ENCODE measurements around the gene SH3RF3.

The SH3RF3 gene

GRCh38 chr2:109285244-109285651 is 156.2 kb downstream of the SH3RF3 start:
- no peak for DNase-seq (ENCODE audit: low read depth in 2 of 2)

GRCh38 chr2:109287413-109287812 is 158.4 kb downstream of the SH3RF3 start:
- no peak for DNase-seq (ENCODE audit: low read depth in 2 of 2)

DNA sequence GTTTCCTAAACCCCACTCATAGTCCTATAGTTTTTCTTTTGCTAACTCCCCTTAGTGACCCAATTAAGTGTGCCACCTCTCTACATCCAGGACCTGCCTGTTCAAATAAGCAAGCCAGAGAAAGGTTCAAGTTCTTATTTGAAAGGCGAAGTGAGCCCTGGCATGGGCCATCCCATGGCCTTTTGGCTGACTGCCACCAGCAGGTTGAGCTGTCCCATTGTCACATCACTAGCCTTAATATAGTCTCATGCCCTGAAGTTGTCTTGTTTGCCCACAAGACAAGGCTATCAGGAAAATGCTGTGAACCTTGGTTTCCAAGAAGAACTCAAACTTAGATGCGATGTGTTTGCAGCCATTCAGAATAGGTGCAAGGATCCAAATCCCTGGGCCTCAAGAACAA is 158.8 kb downstream of the SH3RF3 start:
- DNase-seq (ENCODE audit: low read depth in 2 of 2) = no peak

DNA sequence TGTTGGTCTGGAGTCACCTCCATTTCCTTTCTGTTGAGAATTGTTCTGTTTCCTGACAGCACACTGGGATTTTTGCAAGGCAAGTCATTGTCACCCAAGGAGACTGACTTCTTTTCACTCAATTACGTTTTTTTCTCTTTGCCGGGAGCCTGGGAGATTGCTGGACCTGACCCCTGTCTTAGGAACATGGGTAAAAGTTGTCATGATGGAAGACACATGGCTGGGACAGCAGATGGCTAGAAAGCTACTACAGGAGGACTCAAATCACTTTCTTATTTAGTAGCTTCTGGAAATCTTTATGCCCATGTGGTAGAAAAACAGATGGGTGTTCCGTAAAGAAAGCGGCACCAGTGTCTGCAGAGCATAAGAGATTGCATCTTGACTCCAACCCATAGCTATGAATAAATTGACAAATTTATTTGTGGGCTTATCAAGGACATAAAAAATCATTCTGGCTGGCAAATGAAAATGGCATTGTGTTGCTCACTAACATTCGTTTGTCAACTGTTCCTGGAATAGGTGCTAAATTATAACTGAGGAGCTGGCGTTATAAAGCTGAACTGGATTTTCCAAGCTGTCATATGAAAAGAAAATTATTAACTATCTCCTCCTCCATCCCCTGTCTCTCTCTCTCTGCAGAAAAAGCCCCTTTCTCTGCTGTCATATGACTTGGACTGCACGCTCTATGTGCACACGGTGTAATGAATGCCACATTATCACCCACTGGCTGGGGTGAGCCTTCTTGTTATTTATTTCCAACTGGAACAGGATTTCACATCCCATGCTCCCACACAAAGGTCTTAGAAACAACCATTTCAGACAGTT is 159.8 kb downstream of the SH3RF3 start:
- no peak for DNase-seq (ENCODE audit: low read depth in 2 of 2)

- DNase-seq (ENCODE audit: low read depth in 2 of 2) = no peak
These were observed 160.7 kb downstream of the SH3RF3 start for GRCh38 chr2:109289504-109290222.

DNA sequence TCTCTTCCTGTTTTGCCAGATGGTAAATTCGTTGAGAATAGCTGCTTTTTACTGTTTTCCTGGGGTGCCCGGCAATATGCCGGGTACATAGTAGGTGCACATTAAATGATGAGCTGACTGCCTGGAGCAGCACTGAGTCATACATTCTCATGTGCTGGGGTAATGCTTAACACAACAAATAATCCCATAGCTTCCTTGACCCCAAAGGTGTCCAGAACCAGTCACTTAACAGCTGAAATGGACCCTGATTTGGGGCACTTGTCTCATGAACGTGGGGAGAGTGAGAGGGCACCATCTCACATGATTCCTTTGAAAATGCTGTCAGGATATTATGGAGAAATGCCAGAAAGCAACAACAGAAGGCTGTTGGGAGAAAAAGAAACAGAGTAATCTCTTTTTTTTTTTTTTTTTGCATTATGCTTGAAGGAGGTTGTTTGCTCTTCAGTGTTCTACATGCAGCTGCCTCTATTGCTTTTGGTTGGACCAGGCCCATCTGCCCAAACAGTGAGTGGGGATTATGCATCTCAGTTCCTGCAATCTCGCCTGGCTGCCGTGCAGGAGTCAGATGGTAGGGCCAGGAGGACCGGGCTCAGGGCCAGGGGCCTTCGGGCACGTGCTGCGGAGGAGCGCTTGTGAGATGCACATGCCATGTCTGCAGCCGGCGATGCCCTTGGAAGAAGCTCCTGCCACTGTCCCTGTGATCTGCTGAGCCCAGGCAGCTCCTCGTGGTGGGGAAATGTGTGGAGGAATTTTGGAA is 162.1 kb downstream of the SH3RF3 start:
- DNase-seq (ENCODE audit: low read depth in 2 of 2) = no peak

- no peak for DNase-seq (ENCODE audit: low read depth in 2 of 2)
These were observed 163.4 kb downstream of the SH3RF3 start for GRCh38 chr2:109292386-109292785.

GRCh38 chr2:109293663-109294062 is 164.7 kb downstream of the SH3RF3 start:
- no peak for DNase-seq (ENCODE audit: low read depth in 2 of 2)

DNA sequence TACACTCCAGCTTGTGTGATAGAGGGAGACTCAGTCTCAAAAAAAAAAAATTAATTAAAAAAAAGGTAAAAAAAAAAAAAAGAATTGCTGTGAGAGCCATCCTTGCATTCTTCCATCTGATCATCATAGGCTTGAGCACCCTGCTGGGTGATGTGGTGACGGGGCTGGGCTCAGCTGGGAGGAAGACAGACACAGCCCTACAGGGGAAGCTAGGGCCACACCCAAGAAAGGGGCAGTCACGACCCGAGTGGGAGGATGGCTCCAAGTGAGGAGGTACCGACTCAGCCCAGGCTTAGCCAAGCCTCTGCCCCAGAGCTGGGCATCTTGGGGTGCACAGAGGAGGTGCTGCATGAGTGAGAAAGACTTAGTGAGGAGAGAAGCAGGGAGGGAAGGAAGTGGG is 165.5 kb downstream of the SH3RF3 start:
- DNase-seq (ENCODE audit: low read depth in 2 of 2) = no peak

- no peak for DNase-seq (ENCODE audit: low read depth in 2 of 2)
These were observed 166.2 kb downstream of the SH3RF3 start for GRCh38 chr2:109295070-109295780.

DNA sequence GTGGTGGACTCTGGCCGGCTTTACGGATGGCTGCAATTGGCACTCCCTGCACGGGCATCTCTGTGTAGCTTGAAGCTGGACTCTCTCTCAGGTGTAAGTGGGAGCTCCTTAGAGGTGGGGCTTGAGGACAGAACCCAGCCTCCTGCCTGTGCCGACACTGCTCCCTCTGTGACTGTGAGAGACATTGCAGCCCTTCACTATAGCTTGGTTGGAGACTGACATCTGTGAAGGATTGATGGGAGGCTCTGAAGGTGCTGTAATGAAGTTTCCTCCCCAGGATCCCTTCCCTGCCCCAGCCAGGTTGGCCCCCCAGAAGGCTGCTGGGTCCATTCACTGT is 166.7 kb downstream of the SH3RF3 start:
- no peak for DNase-seq (ENCODE audit: low read depth in 2 of 2)

- DNase-seq (ENCODE audit: low read depth in 2 of 2) = no peak
These were observed 168.8 kb downstream of the SH3RF3 start for GRCh38 chr2:109297566-109298490.

- DNase-seq (ENCODE audit: low read depth in 2 of 2) = no peak
These were observed 169.8 kb downstream of the SH3RF3 start for GRCh38 chr2:109298851-109299250.

DNA sequence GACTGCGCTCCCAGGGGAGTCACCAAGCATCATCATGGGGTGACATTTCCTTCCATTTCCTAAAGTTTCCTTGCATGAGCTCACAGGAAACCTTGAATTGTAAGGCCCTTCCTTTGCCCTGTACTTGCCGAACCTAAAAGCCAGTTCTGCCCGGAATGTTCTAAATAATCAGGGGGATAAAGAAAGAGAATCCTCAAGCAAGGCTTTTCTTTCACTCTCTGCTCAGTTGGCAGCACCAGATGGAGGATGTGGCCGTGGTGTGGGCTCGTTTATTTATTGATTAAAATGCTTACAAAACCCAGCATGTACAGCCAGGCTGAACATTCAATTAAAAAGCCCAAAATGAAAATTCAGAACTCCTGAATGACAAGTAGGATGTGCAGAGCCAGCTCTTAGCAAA is 170.5 kb downstream of the SH3RF3 start:
- DNase-seq (ENCODE audit: low read depth in 2 of 2) = no peak

DNA sequence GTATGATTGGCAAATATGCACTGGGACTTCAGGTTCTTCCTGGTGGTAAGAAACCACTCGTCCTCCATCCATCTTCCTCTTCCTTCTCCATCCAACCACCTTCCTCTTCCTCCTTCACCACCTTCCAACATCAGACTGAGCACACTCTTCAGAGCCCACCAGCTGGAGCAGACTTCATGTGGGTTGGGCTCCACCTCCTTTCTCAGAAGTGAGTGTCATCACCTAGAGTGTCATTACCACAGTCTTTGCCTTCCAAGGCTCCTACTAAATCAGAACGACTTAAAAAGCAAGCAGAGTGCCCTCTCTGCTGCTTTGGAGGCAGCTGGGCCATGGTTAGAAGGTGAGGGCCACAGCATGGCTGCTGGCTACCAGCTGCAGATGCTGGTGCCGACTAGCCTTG is 171.6 kb downstream of the SH3RF3 start:
- DNase-seq (ENCODE audit: low read depth in 2 of 2) = no peak

- DNase-seq (ENCODE audit: low read depth in 2 of 2) = no peak
These were observed 172.7 kb downstream of the SH3RF3 start for GRCh38 chr2:109301746-109302145.

DNA sequence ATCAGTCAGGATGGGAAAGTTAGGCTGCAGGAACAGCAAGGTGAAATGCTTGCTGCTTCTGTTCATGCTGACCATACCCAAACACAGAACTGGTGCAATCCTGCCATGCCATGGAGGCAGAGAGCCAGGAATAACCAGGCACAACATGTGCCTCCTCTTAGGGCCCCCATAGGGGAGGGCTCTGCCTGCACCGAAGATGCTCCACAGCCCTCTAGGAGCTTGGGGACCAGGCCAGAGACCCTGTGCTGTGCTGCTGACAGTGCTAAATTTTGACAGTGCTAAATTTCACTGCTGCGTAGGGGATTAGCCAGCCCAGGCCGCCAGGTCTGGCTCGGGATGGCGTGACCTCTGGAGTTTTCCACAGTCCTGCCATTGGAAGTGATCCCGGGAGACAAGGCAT is 173.3 kb downstream of the SH3RF3 start:
- no peak for DNase-seq (ENCODE audit: low read depth in 2 of 2)

DNA sequence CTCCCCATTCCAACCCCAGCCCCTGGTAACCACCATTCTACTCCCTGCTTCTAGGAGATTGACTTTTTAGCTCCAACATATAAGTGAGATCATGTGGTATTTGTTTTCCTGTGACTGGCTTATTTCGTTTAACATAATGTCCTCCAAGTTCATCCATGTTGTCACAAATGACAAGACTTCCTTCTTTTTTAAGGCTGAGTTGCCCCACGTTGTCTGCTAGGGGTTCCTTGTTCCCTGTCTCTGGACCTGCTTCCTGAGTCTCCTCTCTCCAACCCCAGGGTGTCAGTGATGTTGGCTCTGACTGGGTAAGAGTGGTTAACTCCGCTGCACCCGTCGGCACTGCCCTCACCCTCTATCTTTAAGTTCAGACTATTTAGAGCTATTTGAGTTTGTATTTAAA is 175.2 kb downstream of the SH3RF3 start:
- DNase-seq (ENCODE audit: low read depth in 2 of 2) = no peak

- DNase-seq (ENCODE audit: low read depth in 2 of 2) = no peak
These were observed 175.9 kb downstream of the SH3RF3 start for GRCh38 chr2:109304731-109305470.

DNA sequence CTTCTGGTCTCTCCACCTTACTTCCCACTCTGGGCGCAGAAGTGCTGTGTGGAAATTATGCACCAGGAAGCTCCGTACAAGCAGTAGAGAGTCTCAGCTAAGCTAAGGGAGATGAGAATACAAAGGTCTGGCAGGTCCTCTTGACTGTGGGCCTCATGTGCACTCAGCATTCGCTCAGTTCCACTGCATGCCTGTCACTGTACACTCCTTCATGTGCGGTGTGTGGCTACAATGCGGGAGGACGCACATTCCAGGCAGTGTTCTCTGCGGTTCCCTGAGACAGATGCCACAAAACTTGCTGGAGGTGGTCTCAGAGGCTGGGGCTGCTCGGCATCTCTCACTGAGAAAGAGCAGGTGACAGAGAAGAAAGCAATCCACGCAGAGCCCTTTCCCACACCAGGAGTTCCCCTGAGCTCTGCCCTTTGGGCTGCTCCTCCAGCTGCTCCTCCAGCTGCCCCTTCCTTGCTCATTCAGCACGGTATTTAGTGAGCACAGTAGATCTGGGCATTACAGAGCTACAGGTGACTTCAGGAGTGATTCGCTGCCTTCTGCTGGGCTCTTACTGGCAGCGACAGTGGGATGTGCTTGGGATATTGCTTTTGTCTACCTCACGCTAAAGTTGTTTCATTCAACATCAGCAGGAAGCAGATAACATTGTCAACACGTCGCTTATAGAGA is 176.6 kb downstream of the SH3RF3 start:
- DNase-seq (ENCODE audit: low read depth in 2 of 2) = no peak

Measured in stimulated activated CD8-positive, alpha-beta memory T cell treated with anti-CD3 and anti-CD28 coated beads, Interleukin-2, amount 100 ng/mL, for 1 hour (primary cell).